GM23338 (cell line): ENCODE results near the gene CFLAR. TPM values are rescaled to one million over a fixed set of nuclear protein-coding genes. Genes with fewer than 3 reads are reported as not detected.
"Not testable (repeated sequence)": the region's sequence is repeated elsewhere in the genome, so short reads cannot be mapped to it uniquely, and the experiment has no call there.

ENCODE experiments used
- ATAC-seq: fragments of 200-7000 bp; cut with Tn5 transposase; 3 replicates; pipeline ENCODE4 v1.9.1; 2020
- DNase-seq: peaks from one replicate; pipeline ENCODE4 v3.0.0-alpha.2; 2015; ENCODE audit warnings: low spot score
- H2AFZ ChIP-seq: fragments of 200-600 bp; sonication (generic); 2 replicates; pipeline ENCODE4 v1.8.0; 2016; ENCODE audit warnings: antibody characterized with exemption, mild to moderate bottlenecking, moderate library complexity
- H3F3A ChIP-seq: fragments of 200-600 bp; sonication (generic); replicated peaks from 2 replicates; pipeline ENCODE4 v1.8.0; 2017; ENCODE audit warnings: antibody characterized with exemption, mixed run types, low read depth
- H3K27ac ChIP-seq: fragments of 200-600 bp; sonication (generic); 2 replicates; pipeline ENCODE4 v1.6.1; 2016; ENCODE audit warnings: low read depth
- H3K27me3 ChIP-seq: fragments of 200-600 bp; sonication (generic); 2 replicates; pipeline ENCODE4 v1.8.0; 2016; ENCODE audit warnings: mild to moderate bottlenecking, mixed run types, moderate library complexity; ENCODE audit not compliant: insufficient read depth
- H3K36me3 ChIP-seq: fragments of 200-600 bp; sonication (generic); 2 replicates; pipeline ENCODE4 v1.8.0; 2016; ENCODE audit warnings: mild to moderate bottlenecking; ENCODE audit not compliant: insufficient read depth
- H3K4me1 ChIP-seq: fragments of 200-600 bp; sonication (generic); 2 replicates; pipeline ENCODE4 v1.8.0; 2016; ENCODE audit warnings: mild to moderate bottlenecking, moderate library complexity; ENCODE audit not compliant: insufficient read depth
- H3K4me2 ChIP-seq: fragments of 200-600 bp; sonication (generic); 2 replicates; pipeline ENCODE4 v1.7.1; 2017; ENCODE audit warnings: mixed run types
- H3K4me3 ChIP-seq: fragments of 200-600 bp; sonication (generic); 2 replicates; pipeline ENCODE4 v1.6.1; 2016; ENCODE audit warnings: mixed run types
- H3K79me2 ChIP-seq: fragments of 200-600 bp; sonication (generic); replicated peaks from 2 replicates; pipeline ENCODE4 v1.8.0; 2017; ENCODE audit warnings: mild to moderate bottlenecking; ENCODE audit not compliant: insufficient read depth
- H3K9me2 ChIP-seq: fragments of 200-600 bp; sonication (generic); 2 replicates; pipeline ENCODE4 v1.8.0; 2017; ENCODE audit not compliant: insufficient read depth
- H4K20me1 ChIP-seq: fragments of 200-600 bp; sonication (generic); replicated peaks from 2 replicates; pipeline ENCODE4 v1.8.0; 2017; ENCODE audit warnings: mild to moderate bottlenecking; ENCODE audit not compliant: insufficient read depth
- H3K27ac Mint-ChIP-seq: 2 replicates; pipeline ENCODE4 v1.8.0; 2020; ENCODE audit warnings: inconsistent platforms, mild to moderate bottlenecking, moderate library complexity, mixed read lengths
- H3K27me3 Mint-ChIP-seq: 3 replicates; pipeline ENCODE4 v1.8.0; 2022; ENCODE audit warnings: low read depth, mild to moderate bottlenecking, moderate library complexity, mixed read lengths, inconsistent platforms; ENCODE audit not compliant: insufficient read depth, poor library complexity
- H3K36me3 Mint-ChIP-seq: 3 replicates; pipeline ENCODE4 v1.8.0; 2021; ENCODE audit warnings: low read depth, mild to moderate bottlenecking, inconsistent platforms, moderate library complexity, mixed read lengths
- H3K4me1 Mint-ChIP-seq: 3 replicates; pipeline ENCODE4 v1.8.0; 2020; ENCODE audit warnings: mild to moderate bottlenecking, inconsistent platforms, mixed read lengths
- H3K4me3 Mint-ChIP-seq: 3 replicates; pipeline ENCODE4 v1.8.0; 2021; ENCODE audit warnings: moderate library complexity, mild to moderate bottlenecking, inconsistent platforms, mixed read lengths
- H3K9me3 Mint-ChIP-seq: 3 replicates; pipeline ENCODE4 v1.8.0; 2020; ENCODE audit warnings: moderate library complexity, mild to moderate bottlenecking, inconsistent platforms, mixed read lengths
- CREB1 ChIP-seq: fragments of 250-450 bp; sonication (Bioruptor Pico); IDR thresholded peaks from 2 replicates; pipeline ENCODE4 v1.5.0; 2020; ENCODE audit warnings: low read depth, mild to moderate bottlenecking, moderate library complexity
- CTCF ChIP-seq, 2 experiments: fragments of 200-600 bp in 1 of 2; sonication (generic) in 1 of 2; conservative IDR thresholded peaks; 2 replicates each; pipeline versions ENCODE4 v1.5.1 to v1.6.1; 2016 to 2017; ENCODE audit warnings: antibody characterized with exemption in 2 of 2, low read depth in 2 of 2, mild to moderate bottlenecking in 2 of 2, moderate library complexity in 1 of 2
- EZH2 ChIP-seq: fragments of 200-600 bp; sonication (generic); IDR thresholded peaks from one replicate; pipeline ENCODE4 v1.8.0; 2017; ENCODE audit warnings: antibody characterized with exemption, mild to moderate bottlenecking, low read depth; ENCODE audit not compliant: unreplicated experiment
- EZH2phosphoT487 ChIP-seq: fragments of 200-600 bp; sonication (generic); IDR thresholded peaks from one replicate; pipeline ENCODE4 v1.8.1; 2018; ENCODE audit warnings: antibody characterized with exemption; ENCODE audit not compliant: unreplicated experiment
- ZNF331 ChIP-seq: fragments of 250-450 bp; sonication (Bioruptor Pico); IDR thresholded peaks from 2 replicates; pipeline ENCODE4 v1.5.0; 2020; ENCODE audit warnings: low read depth, mild to moderate bottlenecking, moderate library complexity
- ZNF462 ChIP-seq: fragments of 250-450 bp; sonication (Bioruptor Pico); IDR thresholded peaks from 2 replicates; pipeline ENCODE4 v1.5.0; 2020; ENCODE audit warnings: mild to moderate bottlenecking, moderate library complexity
- polyA plus RNA-seq: library from polyadenylated mRNA; unstranded; fragments of >200 nt; fragmentation: Nextera tagmentation; extraction: Ambion mirVana; gene quantifications from 2 replicates; pipeline ENCODE4 v1.2.1, GENCODE V29; 2016
- total RNA-seq: library from RNA; depleted of rRNA; stranded (reverse); fragments of >200 nt; shearing (Covaris generic); gene quantifications from 2 replicates; pipeline ENCODE4 v1.2.3, GENCODE V29; 2014

The CFLAR gene
- total and polyA plus RNA-seq, 2 experiments from 2014 or later = 10.1 to 15.1 TPM

GRCh38 chr2:201164166-201164565 lies 48.2 kb downstream of the CFLAR start:
- Histone ChIP-seq H3K4me1 (no peaks in the 10 kb centered on the region), H3K27ac (no peak overlapping the region), H3K9me2 (0 out of 2 replicates have a peak, but pooled peaks cover 3% of the 10 kb centered on the region), H3K36me3 (no peaks in the 10 kb centered on the region; the same call in 1 of the 2 replicates), H3K79me2 (no peaks in the 10 kb centered on the region), H3F3A (no peaks in the 10 kb centered on the region), H3K4me2 (no peak overlapping the region), H4K20me1 (no peaks in the 10 kb centered on the region), H3K4me3 (no peak overlapping the region), H2AFZ (no peak overlapping the region), H3K27me3 (no peaks in the 10 kb centered on the region)
- DNase-seq = no peak
- Mint-ChIP-seq H3K27me3 (peaks cover 1% of the 10 kb centered on the region), H3K27ac (no peak overlapping the region), H3K9me3 (peaks cover 30% of the 10 kb centered on the region; the same call in 2 of the 3 replicates), H3K4me1 (no peaks in the 10 kb centered on the region), H3K4me3 (no peak overlapping the region), H3K36me3 (peaks cover 44% of the 10 kb centered on the region)
- ATAC-seq = no peak
- TF ChIP-seq CREB1 (CRISPR knock-in tag) (no peak), ZNF462 (CRISPR knock-in tag) (no peak), EZH2phosphoT487 (no peak), ZNF331 (CRISPR knock-in tag) (no peak)

GRCh38 chr2:201167546-201167945 lies 51.6 kb downstream of the CFLAR start:
- Histone ChIP-seq H3K27me3 (no peaks in the 10 kb centered on the region), H3F3A (no peaks in the 10 kb centered on the region), H2AFZ (no peak overlapping the region), H3K36me3 (no peaks in the 10 kb centered on the region; the same call in 1 of the 2 replicates), H4K20me1 (no peaks in the 10 kb centered on the region), H3K27ac (no peak overlapping the region), H3K4me2 (no peak overlapping the region), H3K4me1 (no peaks in the 10 kb centered on the region), H3K79me2 (no peaks in the 10 kb centered on the region), H3K9me2 (0 out of 2 replicates have a peak, but pooled peaks cover 3% of the 10 kb centered on the region), H3K4me3 (no peak overlapping the region)
- ATAC-seq (no peak), DNase-seq (no peak)
- no peak overlapping the region for H3K27ac Mint-ChIP-seq
- no peak overlapping the region for H3K4me3 Mint-ChIP-seq
- TF ChIP-seq CREB1 (CRISPR knock-in tag) (no peak), EZH2 (no peak), CTCF (conservative IDR thresholded peaks at IDR 0.05; ENCODE audit: low read depth in 2 of 2) (no peak), ZNF331 (CRISPR knock-in tag) (no peak)
- peaks cover 30% of the 10 kb centered on the region; the same call in 2 of the 3 replicates for H3K9me3 Mint-ChIP-seq
- H3K36me3 Mint-ChIP-seq = peaks cover 44% of the 10 kb centered on the region
- H3K4me1 Mint-ChIP-seq = no peaks in the 10 kb centered on the region
- peaks cover 1% of the 10 kb centered on the region for H3K27me3 Mint-ChIP-seq

- not testable (repeated sequence) for H3K27me3 Mint-ChIP-seq, H3K4me1 ChIP-seq, H3K4me2 ChIP-seq, H3K4me3 Mint-ChIP-seq, ATAC-seq, H3K27ac Mint-ChIP-seq, H3K9me2 ChIP-seq, H4K20me1 ChIP-seq, DNase-seq, H3K4me1 Mint-ChIP-seq, H3K36me3 ChIP-seq, H3K27ac ChIP-seq, H3F3A ChIP-seq, H2AFZ ChIP-seq, H3K27me3 ChIP-seq, H3K79me2 ChIP-seq, H3K4me3 ChIP-seq
- peaks cover 30% of the 10 kb centered on the region; the same call in 2 of the 3 replicates for H3K9me3 Mint-ChIP-seq
- H3K36me3 Mint-ChIP-seq = peaks cover 44% of the 10 kb centered on the region
Measured at GRCh38 chr2:201168496-201168895, 52.5 kb downstream of the CFLAR start.
